PC-9 (cell line): Measurements from ENCODE around the gene ARNT2. TPM values are rescaled to one million over a fixed set of nuclear protein-coding genes. Genes with fewer than 3 reads are reported as not detected.

Source experiments
- BruUV-seq: library from RNA; stranded (reverse); fragments of 400-500 nt; replicated peaks from 2 replicates; lab custom pipeline; 2021; lab: Mats Ljungman, UMichigan
- CTCF ChIA-PET: fragments of 300-600 bp; sonication (Branson Sonifier 250); formaldehyde crosslinking; loops from one replicate; lab custom pipeline; 2022; ENCODE audit warnings: antibody characterized with exemption; lab: Charles Lee
- POLR2A ChIA-PET: fragments of 300-600 bp; sonication (Branson Sonifier 250); formaldehyde crosslinking; loops from one replicate; lab custom pipeline; 2022; ENCODE audit warnings: antibody characterized with exemption; ENCODE audit not compliant: unreplicated experiment; lab: Charles Lee
- DNase-seq, 2 experiments: peaks; one replicate each; pipeline versions ENCODE4 v3.0.0 to v3.0.0-alpha.2; 2015 to 2022; ENCODE audit warnings: mixed read lengths in 1 of 2
- H2AFZ ChIP-seq: fragments of 200-600 bp; sonication (generic); 2 replicates; pipeline ENCODE4 v1.8.1; 2017; ENCODE audit warnings: antibody characterized with exemption
- H3F3A ChIP-seq: fragments of 200-600 bp; sonication (generic); 2 replicates; pipeline ENCODE4 v1.8.1; 2017; ENCODE audit warnings: antibody characterized with exemption, mild to moderate bottlenecking, low read depth; ENCODE audit not compliant: insufficient read depth
- H3K27ac ChIP-seq: fragments of 200-600 bp; sonication (generic); 2 replicates; pipeline ENCODE4 v1.6.1; 2016; ENCODE audit warnings: mixed run types
- H3K27me3 ChIP-seq: fragments of 200-600 bp; sonication (generic); 2 replicates; pipeline ENCODE4 v1.6.1; 2016; ENCODE audit warnings: low read depth, mixed run types; ENCODE audit not compliant: insufficient read depth
- H3K36me3 ChIP-seq: fragments of 200-600 bp; sonication (generic); 2 replicates; pipeline ENCODE4 v1.6.1; 2016; ENCODE audit warnings: low read depth, mixed run types
- H3K4me1 ChIP-seq: fragments of 200-600 bp; sonication (generic); replicated peaks from 2 replicates; pipeline ENCODE4 v1.6.1; 2016; ENCODE audit warnings: mixed run types; ENCODE audit not compliant: insufficient read depth
- H3K4me2 ChIP-seq: fragments of 200-600 bp; sonication (generic); 2 replicates; pipeline ENCODE4 v1.6.1; 2017; ENCODE audit warnings: mixed run types
- H3K4me3 ChIP-seq: fragments of 200-600 bp; sonication (generic); 2 replicates; pipeline ENCODE4 v1.6.1; 2016; ENCODE audit warnings: mixed run types
- H3K79me2 ChIP-seq: fragments of 200-600 bp; sonication (generic); 2 replicates; pipeline ENCODE4 v1.6.1; 2017; ENCODE audit warnings: low read depth, mixed run types
- H3K9me2 ChIP-seq: fragments of 200-600 bp; sonication (generic); 2 replicates; pipeline ENCODE4 v1.8.1; 2017; ENCODE audit warnings: mild to moderate bottlenecking; ENCODE audit not compliant: insufficient read depth
- H3K9me3 ChIP-seq: fragments of 200-600 bp; sonication (generic); 2 replicates; pipeline ENCODE4 v1.8.1; 2016; ENCODE audit warnings: low read depth; ENCODE audit not compliant: insufficient read depth
- H4K20me1 ChIP-seq: fragments of 200-600 bp; sonication (generic); 2 replicates; pipeline ENCODE4 v1.8.1; 2017; ENCODE audit not compliant: insufficient read depth
- EZH2 ChIP-seq: fragments of 200-600 bp; sonication (generic); IDR thresholded peaks from 2 replicates; pipeline ENCODE4 v1.8.0; 2017; ENCODE audit warnings: antibody characterized with exemption, low read depth
- intact Hi-C: fragments of 100-400 bp; cut with micrococcal nuclease; formaldehyde crosslinking; loops from one replicate; pipeline ENCODE4 v1.10.0; 2022; ENCODE audit not compliant: unreplicated experiment
- total RNA-seq: library from RNA; stranded (reverse); gene quantifications from 2 replicates; pipeline ENCODE4 v1.2.3, GENCODE V29; 2021
- TF ChIP-seq, protein P1 (sequence below): fragments of 200-600 bp; sonication (generic); conservative IDR thresholded peaks from 2 replicates; pipeline ENCODE4 v1.6.1; 2017; ENCODE audit warnings: mixed run types, antibody characterized with exemption, mild to moderate bottlenecking, moderate library complexity

ARNT2 gene
- total RNA-seq, 1 experiment from 2014 or later: 4.3 TPM

DNA sequence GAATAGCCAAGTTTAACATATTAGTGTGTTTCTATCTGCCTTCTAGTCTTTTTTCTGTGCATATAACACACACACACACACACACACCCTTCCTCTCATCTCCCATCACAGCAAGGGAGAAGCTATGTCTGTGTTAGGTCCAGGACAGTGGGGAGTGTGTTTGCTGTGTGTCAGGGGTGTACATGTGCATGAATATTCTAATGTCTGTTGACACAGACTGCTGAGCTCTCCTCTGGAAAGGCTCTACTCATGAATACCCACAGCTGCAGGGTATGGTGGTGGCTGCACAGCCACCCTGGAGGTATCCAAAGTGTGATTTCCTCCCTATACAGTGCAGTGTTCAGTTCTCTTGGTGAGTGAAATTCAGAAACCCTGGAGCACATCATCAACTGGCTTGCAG, 42.9 kb downstream of the ARNT2 start:
- Histone ChIP-seq H3K36me3 (no peaks in the 10 kb centered on the region), H3K9me2 (no peaks in the 10 kb centered on the region), H2AFZ (no peak overlapping the region), H3K4me1 (peaks cover 5% of the 10 kb centered on the region; the same call in 1 of the 2 replicates), H3K4me3 (no peak overlapping the region), H3K27ac (no peak overlapping the region), H3K9me3 (no peaks in the 10 kb centered on the region), H3K79me2 (no peaks in the 10 kb centered on the region), H4K20me1 (no peaks in the 10 kb centered on the region), H3K27me3 (no peaks in the 10 kb centered on the region), H3K4me2 (no peak overlapping the region), H3F3A (no peaks in the 10 kb centered on the region; the same call in 1 of the 2 replicates)
- no TSS peak for BruUV-seq
- intact Hi-C loops: no loop called here
- CTCF ChIA-PET: no interaction called here
- no peak for TF ChIP-seq EZH2
- TF ChIP-seq, protein P1, sequence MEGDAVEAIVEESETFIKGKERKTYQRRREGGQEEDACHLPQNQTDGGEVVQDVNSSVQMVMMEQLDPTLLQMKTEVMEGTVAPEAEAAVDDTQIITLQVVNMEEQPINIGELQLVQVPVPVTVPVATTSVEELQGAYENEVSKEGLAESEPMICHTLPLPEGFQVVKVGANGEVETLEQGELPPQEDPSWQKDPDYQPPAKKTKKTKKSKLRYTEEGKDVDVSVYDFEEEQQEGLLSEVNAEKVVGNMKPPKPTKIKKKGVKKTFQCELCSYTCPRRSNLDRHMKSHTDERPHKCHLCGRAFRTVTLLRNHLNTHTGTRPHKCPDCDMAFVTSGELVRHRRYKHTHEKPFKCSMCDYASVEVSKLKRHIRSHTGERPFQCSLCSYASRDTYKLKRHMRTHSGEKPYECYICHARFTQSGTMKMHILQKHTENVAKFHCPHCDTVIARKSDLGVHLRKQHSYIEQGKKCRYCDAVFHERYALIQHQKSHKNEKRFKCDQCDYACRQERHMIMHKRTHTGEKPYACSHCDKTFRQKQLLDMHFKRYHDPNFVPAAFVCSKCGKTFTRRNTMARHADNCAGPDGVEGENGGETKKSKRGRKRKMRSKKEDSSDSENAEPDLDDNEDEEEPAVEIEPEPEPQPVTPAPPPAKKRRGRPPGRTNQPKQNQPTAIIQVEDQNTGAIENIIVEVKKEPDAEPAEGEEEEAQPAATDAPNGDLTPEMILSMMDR: no peak
- POLR2A ChIA-PET: no interaction called here
- no peak for DNase-seq

DNA sequence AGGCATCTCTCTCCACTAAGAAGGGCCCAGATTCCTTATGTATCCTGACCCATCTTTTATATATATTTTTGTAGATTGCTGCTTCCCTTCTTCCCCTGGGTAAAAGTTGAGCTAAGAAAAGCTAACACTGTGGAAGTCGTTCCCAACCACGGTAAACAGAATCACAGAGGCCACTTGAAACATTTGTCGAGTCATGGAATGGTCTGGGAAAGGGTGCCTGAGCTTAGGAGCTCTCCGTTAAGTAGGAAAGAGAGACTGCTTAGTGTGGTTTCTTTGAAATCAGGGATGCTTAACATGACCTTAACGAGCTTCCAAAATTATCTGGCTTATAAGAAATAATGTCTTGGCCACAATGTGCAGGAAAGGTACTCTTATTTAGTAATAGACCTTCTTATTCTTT, 45.6 kb downstream of the ARNT2 start:
- H3K4me2 ChIP-seq: no peak overlapping the region
- no peaks in the 10 kb centered on the region for H3K9me2 ChIP-seq
- no TSS peak for BruUV-seq
- H3K27ac ChIP-seq: no peak overlapping the region
- no peaks in the 10 kb centered on the region for H3K27me3 ChIP-seq
- no peak for DNase-seq
- no peaks in the 10 kb centered on the region for H3K36me3 ChIP-seq
- peaks cover 4% of the 10 kb centered on the region for H3F3A ChIP-seq
- ChIA-PET POLR2A (no interaction called here), CTCF (no interaction called here)
- no peak overlapping the region for H3K4me3 ChIP-seq
- H3K9me3 ChIP-seq: no peaks in the 10 kb centered on the region
- no peaks in the 10 kb centered on the region for H4K20me1 ChIP-seq
- no peak overlapping the region for H2AFZ ChIP-seq
- H3K4me1 ChIP-seq: peaks cover 12% of the 10 kb centered on the region
- H3K79me2 ChIP-seq: no peaks in the 10 kb centered on the region
- TF ChIP-seq, protein P1: no peak
- intact Hi-C loops: loop anchor here (10.0 kb wide), 1 partner anchor 245 kb away; the partner anchor contains the start of gene ABHD17C

DNA sequence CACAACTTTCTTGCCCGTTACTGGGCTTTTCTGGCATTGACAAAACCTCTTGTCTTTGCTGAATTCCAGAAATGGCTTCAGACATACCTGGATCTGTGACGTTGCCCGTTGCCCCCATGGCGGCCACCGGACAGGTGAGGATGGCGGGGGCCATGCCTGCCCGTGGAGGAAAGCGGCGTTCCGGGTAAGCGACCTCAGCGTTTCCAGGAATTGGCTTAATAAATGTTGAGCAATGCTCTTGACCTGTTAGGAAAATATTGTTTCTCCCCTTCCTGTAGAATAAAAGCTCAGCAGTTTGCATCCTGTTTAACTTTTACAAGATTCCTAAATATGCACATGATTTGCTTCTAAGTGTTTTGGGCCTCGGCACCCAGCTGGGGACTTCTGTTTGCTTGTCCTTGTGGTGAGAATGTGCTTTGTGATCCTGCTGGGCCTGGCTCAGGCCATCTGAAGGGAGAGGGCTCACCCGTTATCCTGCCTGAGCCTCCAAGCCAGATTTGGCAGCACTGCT, 46.7 kb downstream of the ARNT2 start:
- intact Hi-C loops: loop anchor here (10.0 kb wide), 1 partner anchor 244 kb away; the partner anchor contains the start of gene ABHD17C
- H3K9me3 ChIP-seq: no peaks in the 10 kb centered on the region
- POLR2A ChIA-PET: interaction anchor here (0.6 kb wide), 1 partner anchor 130 kb away, joined by 4 read pairs; no protein-coding TSS in a partner anchor

More for the DNA sequence above, 46.7 kb downstream of the ARNT2 start:
- Histone ChIP-seq H3K4me1 (peaks cover 20% of the 10 kb centered on the region), H3F3A (peaks cover 11% of the 10 kb centered on the region), H4K20me1 (no peaks in the 10 kb centered on the region), H3K36me3 (no peaks in the 10 kb centered on the region), H3K4me3 (no peak overlapping the region), H2AFZ (no peak overlapping the region), H3K4me2 (no peak overlapping the region), H3K9me2 (no peaks in the 10 kb centered on the region), H3K27ac (no peak overlapping the region), H3K79me2 (no peaks in the 10 kb centered on the region), H3K27me3 (no peaks in the 10 kb centered on the region)
- CTCF ChIA-PET: no interaction called here
- no TSS peak for BruUV-seq
- no peak for DNase-seq
- TF ChIP-seq, protein P1: no peak
- TF ChIP-seq EZH2: no peak
